GM19099 (cell line): ENCODE data around the gene IPP.

Source experiments
- POLR2A ChIP-seq: IDR thresholded peaks from 3 replicates; pipeline ENCODE4 v1.6.1; 2011; ENCODE audit warnings: low read depth; ENCODE audit not compliant: insufficient read length; ENCODE audit errors: extremely low read depth

The IPP gene

DNA sequence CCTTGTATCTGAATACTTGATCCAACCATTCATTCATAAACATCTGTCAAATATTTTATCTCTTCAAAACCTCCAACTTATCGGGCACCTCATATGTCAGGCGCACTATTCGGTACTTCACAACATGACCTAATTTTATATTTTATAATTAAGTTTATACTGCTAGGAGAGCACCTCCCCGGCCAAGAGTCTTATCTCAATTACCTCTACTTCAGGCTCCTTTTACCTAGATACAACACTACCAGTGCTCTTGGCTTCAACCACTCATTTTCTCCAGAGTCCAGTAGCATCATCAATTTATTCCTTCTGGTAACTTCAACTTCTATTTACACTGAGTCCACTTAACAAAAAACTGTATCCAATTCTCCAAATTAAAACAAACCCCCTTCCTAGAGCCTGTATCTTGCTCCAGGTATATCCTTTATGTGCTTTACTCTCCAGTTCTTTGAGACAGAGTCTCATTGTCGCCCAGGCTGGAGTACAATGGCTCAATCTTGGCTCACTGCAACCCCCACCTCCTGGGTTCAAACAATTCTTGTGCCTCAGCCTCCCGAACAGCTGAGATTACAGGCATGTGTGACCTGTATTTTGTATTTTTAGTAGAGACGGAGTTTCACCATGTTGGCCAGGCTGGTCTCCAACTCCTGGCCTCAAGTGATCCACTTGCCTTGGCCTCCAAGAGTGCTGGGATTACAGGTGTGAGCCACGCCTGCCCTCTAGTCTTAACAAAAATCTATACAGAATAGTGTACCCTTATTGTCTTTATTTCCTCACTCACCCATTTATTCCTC, 82.9 kb downstream of the IPP start:
- TF ChIP-seq POLR2A = no peak

DNA sequence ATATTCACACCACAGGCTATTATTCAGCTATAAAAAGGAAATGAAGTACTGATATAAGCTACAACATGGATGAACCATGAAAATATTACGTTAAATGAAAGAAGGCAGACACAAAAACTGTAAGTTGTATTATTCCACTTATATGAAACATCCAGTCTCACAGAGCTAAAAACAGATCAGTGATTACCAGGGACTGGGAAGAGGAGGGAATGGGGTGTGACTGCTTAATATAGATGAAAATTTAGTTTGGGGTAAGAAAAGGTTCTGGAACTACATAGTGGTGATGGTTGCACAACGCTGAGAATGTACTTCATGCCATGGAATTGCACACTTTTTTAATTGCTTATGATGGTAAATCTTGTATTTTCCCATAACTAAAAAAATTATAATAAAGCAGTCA, 83.6 kb downstream of the IPP start:
- TF ChIP-seq POLR2A = no peak

DNA sequence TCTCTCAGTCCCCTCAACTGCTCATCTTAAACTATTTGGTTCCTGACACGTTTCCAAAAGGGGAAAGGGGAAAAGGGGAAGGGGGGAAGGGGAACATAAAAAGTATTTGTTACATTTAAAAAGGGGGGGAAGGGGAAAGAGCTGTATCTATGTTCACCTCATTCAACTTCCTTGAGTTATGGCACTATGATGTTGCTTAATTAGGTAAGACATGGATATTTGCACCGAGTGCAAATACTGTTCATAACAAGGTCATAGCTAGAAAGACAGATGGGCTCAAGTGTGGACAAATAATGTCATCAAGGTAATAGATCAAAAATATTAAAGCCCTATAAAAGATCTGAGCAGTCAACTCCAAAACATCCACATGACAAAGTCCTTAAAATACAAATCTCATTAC, 90.1 kb downstream of the IPP start:
- TF ChIP-seq POLR2A = no peak

DNA sequence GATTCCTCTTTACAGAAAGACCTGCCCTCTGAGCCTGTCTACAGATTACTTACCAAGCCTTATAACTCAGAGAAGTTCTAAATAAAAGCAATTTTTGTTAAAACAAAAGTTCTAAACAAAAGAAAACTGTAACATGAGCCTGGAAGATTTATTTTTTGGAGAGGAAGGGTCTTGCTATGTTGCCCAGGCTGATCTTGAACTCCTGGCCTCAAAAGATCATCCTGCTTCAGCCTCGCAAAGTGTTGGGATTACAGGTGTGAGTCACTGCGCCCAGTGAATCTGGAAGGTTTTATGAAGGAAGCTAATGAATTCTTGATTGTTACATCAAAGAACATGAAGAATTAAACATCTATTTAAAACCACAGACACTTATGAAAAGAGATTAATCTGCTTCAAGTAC, 91.2 kb downstream of the IPP start:
- TF ChIP-seq POLR2A = no peak

DNA sequence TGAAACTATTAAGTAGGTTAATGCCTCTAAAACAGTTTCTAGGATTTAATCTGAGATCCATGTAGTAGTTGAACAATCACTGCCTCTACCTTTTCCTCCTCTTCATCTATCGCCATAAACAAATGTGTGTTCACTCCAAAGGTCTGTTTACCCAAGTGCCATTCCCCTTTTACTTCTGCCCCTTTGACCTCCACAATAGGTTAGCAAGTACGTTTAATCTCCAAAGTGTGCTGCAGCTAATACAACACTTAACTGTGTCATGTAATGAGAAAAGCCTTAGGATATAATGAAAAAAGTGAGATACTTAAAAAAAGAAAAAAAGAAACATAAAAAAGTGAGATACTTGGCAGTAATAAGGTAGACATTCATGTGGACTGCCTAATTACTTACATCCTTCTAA, 92.3 kb downstream of the IPP start:
- TF ChIP-seq POLR2A = no peak

DNA sequence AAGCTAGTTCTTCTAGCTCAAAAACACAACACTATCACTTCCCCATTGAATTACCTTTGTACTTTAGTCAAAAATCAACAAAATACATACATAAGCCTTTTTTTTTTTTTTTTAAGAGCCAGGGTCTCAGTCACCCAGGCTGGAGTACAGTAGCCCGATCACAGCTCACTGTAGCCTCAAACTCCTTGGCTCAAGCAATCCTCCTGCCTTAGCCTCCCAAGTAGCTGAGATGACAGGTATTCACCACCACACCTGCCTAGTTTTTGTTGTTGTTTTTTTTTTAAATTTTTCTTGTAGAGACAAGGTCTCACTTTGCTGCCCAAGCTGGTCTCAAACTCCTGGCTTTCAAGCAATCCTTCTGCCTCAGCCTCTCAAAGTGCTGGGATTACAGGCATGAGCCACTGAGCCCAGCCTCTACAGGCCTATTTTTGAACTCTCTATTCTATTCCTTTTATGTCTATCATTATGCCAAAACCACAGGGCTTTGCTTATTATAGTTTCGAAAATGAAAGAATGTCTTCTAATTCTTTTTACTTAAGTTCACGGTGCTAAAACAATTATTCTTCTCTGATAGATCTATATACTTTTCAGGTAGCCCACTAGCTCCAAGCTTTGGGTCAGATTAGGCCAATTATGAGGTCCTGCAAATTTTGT, 93.8 kb downstream of the IPP start:
- no peak for TF ChIP-seq POLR2A

DNA sequence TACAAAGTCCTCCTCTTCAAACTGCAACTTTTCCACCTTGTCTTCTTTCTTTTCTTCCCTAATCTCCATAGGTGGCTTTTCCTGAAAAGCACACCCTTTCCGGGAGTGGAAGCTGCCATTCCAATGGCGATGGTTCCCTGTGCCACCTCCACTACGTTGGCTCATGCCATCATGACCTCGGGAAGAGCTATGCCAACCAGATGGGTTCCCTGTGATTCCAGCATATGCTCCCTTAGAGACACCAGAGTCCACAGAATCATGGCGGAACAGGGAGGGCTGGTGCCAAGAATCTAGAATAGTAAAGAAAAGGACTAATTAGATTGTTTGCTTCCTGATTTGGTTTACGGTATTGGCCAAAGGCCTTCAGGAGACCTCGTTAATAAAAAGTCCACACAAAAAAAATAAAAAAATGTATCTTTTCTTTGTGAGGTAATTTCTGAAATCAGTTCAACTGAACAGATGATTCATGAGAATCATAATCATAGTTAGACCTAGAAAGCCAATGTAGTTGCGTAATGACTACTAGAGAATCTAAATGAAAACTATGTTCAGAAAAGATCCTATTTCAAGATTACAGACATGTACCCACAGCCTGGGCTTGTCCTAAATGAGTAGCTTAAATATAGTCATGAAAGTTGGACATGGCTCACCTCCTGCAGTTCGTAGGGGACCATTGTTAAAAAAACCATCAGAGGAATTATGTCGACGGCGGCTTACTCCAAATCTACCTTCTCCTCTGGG, 95.7 kb downstream of the IPP start:
- TF ChIP-seq POLR2A = no peak
